Measurements from ENCODE around the gene SVBP.

GRCh38 chr1:42797979-42798378 lies 19.2 kb downstream of the SVBP start:
- TF ChIP-seq POLR2A (IDR thresholded peaks at IDR 0.05) (no peak), POLR2AphosphoS5 (IDR thresholded peaks at IDR 0.05) (no peak)

Measured in spleen (tissue), 3 donors.